ENCODE measurements around the gene CTR9. TPM values are rescaled to one million over a fixed set of nuclear protein-coding genes. Genes with fewer than 3 reads are reported as not detected.

CTR9 gene
- total and polyA plus RNA-seq, 2 of the 13 experiments (the other 11 are each of a cell fraction or from before 2014, with no cell fraction given): 6.6 to 22.1 TPM

GRCh38 chr11:10792385-10793068, 41.5 kb downstream of the CTR9 start (continued):
- TF ChIP-seq DBP (CRISPR knock-in tag; IDR thresholded peaks at IDR 0.05; ENCODE audit: not compliant biosample characterization): no peak
- no peak for TF ChIP-seq TBX3 (IDR thresholded peaks at IDR 0.05; ENCODE audit: borderline replicate concordance)
- 0 out of 2 replicates have a peak, but pooled peaks have one; percentile 63 for TF ChIP-seq ZNF619 (CRISPR knock-in tag; IDR thresholded peaks at IDR 0.05)
- TF ChIP-seq DDIT3 (CRISPR knock-in tag; IDR thresholded peaks at IDR 0.05): no peak
- TF ChIP-seq TFDP2 (CRISPR knock-in tag; IDR thresholded peaks at IDR 0.05): no peak
- TF ChIP-seq RERE (CRISPR knock-in tag; IDR thresholded peaks at IDR 0.05; ENCODE audit: low read depth): no peak
- no peak for TF ChIP-seq ZBTB26 (CRISPR knock-in tag; IDR thresholded peaks at IDR 0.05; ENCODE audit: borderline replicate concordance)
- TF ChIP-seq ZNF615 (CRISPR knock-in tag; IDR thresholded peaks at IDR 0.05; ENCODE audit: borderline replicate concordance): no peak
- TF ChIP-seq TP53 (CRISPR knock-in tag; conservative IDR thresholded peaks at IDR 0.05): no peak
- TF ChIP-seq ZNF432 (CRISPR knock-in tag; IDR thresholded peaks at IDR 0.05; ENCODE audit: borderline replicate concordance): no peak
- no peak for TF ChIP-seq TOPORS (CRISPR knock-in tag; IDR thresholded peaks at IDR 0.05)
- TF ChIP-seq NFATC3 (CRISPR knock-in tag; IDR thresholded peaks at IDR 0.05): no peak
- peak; percentile 65 for TF ChIP-seq ZBTB38 (CRISPR knock-in tag; IDR thresholded peaks at IDR 0.05)
- peak; percentile 77; the same call in 1 of the 2 replicates for TF ChIP-seq ZNF501 (CRISPR knock-in tag; IDR thresholded peaks at IDR 0.05)
- TF ChIP-seq NONO (IDR thresholded peaks at IDR 0.05): no peak
- peak; percentile 52; the same call in 1 of the 2 replicates for TF ChIP-seq NONO (CRISPR knock-in tag; conservative IDR thresholded peaks at IDR 0.05)
- TF ChIP-seq MAZ (IDR thresholded peaks at IDR 0.05; ENCODE audit: borderline replicate concordance, low read depth, low read length): peak; percentile 49; the same call in 1 of the 2 replicates
- peak; percentile 73 for TF ChIP-seq MAZ (CRISPR knock-in tag; IDR thresholded peaks at IDR 0.05; ENCODE audit: low read depth)
- 0 out of 2 replicates have a peak, but pooled peaks have one; percentile 46 for TF ChIP-seq ZNF335 (CRISPR knock-in tag; IDR thresholded peaks at IDR 0.05)
- no peak for TF ChIP-seq ZNF563 (CRISPR knock-in tag; IDR thresholded peaks at IDR 0.05)
- no peak for TF ChIP-seq ZNF343 (CRISPR knock-in tag; IDR thresholded peaks at IDR 0.05)

Measured in HepG2 (cell line).